HG03558 (cell line): ENCODE data around the gene FLT1.

Experiments
- ATAC-seq: cut with Tn5 transposase; IDR thresholded peaks from one replicate; pipeline ENCODE4 v1.9.1; 2021; ENCODE audit warnings: moderate number of reproducible peaks; ENCODE audit not compliant: unreplicated experiment; ENCODE audit errors: extremely low read depth

FLT1 gene

DNA sequence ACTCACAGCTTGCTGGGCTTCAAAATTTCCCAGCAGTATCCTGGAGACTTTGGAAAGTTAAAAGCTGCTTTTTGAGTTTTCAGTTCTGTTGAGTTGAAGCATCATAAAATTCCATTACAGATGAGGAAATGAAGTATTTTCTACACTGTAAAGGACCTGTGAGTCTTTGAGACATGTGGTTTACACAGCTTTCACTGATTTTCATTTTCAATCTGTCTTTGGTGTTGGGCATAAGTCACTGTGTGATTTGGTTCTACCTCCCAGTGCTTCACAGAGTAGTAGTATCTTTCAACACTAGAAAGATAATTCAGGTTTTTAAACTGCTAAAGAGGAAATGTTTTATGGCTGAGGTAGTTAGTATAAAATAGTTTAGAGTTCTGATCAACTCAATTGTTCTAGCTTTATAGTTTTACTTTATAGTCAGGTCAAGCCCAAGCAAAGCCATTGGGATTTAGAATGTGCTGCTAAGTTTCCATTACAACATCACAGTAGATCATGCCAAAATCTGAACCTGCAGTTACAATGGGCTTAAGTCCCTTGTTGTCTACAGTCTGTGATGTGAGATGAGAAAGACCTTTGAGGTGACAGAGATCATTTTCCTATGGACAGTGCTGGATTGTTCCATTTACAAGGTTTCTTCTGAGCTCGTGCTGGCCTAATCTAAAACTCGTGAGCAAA, 161.6 kb downstream of the FLT1 start:
- ATAC-seq, result no peak

DNA sequence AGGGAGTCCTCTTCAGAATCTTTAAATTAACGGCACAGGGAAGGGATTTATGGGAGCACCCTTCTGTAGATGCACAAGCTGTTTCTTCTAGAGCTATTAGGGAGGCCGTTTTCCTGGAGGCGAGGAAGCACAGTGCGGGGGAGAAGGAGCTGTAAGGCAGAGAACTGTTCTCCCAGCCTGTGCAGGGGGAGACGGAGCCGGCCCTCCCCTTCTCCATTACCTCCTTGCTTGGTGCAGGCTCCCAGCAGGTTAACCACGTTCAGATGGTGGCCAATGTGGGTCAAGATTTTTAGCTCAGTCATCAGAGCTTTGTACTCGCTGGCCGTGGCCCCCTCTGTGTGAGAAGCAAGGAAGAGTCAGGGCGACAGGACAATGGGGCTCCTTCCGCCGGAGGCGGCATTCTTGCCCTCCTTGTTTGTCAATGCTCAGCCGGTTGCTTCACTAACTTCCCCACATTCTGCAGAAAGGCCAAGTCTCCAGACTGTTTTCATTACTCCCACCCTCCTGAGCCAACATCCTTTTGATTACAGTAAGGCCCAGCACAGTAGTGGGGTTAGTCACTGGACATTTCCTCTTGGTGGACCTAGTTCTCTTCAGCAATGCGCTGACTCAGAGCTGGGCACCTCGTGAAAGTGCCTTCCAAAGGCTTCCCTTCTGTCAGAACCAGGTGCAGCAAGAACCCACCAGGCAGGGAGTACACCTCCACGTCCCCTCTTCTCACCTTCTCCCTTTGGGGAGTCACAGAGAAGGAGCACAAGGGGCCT, 165.4 kb downstream of the FLT1 start:
- no peak for ATAC-seq

DNA sequence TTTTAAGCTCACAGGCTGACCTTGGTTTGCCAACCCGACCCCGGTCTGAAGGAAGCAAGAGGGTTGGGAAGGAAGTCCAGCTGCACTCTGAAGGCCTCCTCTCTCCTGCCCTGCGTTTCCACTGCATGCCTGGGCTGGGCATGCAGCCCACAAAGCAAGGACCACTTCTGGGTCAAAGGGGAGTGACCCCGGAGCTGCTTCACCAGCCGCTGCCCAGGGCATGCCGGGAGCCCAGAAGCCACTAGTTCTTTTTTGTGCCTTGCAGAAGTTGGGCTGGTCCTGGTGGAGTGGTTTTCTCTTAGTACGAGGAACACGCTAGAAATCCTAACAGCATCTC, 166.7 kb downstream of the FLT1 start:
- ATAC-seq, result no peak

DNA sequence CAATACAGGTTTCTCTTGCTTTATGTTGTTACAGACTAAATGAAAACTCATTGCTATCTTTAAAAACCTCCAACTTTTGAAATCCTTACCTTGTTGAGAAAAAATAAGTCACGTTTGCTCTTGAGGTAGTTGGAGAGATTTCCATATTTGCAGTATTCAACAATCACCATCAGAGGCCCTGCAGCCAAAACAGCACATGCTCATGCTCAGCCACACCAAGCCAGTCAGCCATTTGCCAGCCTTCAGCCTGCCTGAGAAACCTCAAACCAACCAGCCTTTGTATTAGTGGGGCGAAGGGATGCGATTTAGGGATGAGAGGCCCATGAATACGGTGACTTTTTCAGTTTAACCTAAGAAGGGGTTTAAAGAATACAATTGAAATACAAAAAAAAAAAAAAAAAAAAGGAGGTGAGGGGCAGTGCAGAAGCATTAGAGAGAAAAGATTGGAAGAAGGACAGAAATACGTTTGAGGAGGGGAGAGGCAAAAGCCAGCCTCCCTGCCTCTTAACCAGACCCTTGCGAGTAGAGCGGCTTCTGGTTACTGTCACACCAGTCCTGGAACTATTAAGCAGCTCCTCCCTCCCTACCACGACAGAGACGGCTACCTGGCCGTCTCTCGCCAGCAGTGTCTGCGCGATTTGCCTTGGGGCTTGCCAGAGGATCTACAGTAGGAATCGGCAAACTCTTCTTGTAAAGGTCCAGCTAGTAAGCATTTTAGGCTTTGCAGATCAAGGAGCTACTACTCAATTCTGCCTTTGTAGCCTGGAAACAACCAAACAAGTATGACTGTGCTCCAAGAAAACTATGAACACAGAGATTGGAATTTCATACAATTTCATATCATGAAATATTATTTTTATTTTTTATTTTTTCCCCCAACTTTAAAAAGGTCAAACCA, 167.3 kb downstream of the FLT1 start:
- ATAC-seq, result no peak

DNA sequence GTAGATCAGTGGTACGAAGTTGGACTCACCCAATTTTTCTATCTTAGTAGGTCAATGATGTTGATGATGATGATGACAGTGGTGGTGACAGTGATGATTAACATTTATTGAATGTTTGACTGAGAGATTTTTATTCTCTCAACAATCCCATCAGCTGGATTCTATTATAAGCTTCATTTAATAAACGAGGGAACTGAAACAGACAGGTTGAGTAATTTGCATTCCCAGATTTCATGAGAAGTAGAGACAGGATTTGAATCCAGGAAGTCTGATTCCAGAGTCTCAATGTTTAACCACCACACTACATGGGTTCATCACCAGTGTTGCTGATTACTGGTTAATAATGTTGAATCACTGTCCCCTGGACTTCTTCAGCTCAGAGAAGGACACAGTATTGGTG, 168.9 kb downstream of the FLT1 start:
- no peak for ATAC-seq

DNA sequence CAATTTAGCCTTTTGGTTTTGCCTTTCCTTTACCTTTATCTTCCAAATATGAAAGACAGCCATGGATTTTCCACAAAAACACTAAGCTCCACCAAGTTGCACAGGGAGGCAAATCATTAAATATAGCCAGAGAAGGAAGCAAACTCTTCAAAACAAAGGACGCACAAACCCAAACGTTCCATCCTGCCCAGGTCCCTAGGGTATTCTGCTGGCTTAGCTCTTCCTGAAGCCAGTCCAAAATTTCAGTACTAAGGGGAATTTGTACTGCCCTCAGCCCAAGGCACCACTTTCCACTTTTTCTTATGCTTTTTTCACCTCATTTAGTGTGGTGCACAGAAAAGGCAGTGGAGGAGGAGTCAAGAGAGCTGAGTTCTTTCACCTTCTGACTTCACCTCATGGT, 169.9 kb downstream of the FLT1 start:
- ATAC-seq, result no peak

DNA sequence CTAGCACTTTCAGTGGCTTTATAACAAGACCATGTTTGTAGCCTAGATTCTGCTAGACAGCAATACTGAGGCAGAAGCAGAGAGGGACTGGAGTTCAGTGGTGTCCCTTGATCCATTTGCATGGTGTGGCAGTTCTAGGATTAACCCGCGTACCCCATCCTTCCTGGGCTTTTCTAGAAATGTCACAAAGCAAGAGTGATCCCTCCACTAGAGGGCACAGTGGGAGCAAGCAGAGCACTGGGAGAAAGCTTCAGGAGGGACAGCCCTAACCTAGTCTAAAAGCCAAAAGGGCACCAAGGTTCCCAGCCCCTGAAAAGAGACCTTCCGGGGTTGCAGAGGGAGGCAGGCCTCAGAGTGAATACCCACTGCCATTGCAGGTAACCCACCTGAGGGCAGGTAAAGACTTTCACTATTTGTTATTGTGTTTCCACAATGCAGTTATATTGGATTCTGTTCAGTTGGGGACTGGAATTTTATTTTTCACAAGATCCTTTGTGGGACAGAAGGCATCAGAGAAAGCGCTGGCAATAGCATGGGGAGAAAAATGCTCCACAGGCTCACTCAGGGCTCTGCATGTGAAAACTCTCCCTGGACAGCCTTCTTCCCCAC, 170.6 kb downstream of the FLT1 start:
- ATAC-seq, result no peak

DNA sequence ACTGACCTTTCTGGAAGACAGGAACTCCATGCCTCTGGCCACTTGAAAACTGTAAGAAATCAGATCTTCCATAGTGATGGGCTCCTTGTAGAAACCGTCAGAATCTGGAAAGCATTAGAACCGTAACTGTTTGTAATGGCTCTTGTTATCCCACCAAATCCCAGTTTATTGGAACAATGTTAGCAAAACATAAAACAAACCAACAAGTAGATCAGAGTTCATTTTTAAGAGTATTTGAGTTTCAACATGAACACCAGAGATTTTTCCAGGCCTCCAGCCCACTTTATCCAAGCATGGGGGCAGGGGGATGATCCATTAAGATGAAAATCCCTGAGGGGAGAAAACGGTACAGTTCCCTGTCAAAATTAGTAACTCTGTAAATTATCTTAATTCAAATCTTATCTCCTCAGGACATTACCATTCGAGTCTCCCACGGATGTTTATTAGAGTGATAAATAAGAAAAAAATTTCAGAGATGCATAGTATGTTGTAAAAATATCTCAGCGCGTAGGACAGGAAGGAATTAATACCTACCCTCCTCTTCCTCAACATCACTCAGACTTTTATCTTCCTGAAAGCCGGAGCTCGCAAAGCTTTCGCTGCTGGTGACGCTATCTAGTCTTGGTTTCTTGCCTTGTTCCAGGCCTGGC, 172.5 kb downstream of the FLT1 start:
- no peak for ATAC-seq

DNA sequence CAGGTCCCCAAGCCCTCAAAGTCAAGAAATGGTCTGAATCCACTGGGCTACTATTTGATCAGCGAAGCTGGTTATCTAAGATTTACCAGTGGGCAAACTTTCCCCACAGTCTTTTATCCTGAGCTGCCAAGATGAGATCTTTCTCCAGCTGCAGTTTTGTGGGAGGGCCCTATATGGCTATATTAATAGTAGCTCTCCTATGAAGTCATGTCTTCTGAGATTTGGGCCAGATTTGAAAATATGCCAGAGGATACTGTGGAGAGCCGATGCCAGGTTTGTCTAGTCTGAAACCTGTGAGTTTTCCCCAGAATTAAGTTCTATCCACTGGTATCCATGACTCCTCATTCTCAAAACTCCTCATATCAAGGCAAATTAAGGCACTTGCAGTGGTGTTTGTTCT, 173.2 kb downstream of the FLT1 start:
- ATAC-seq, result no peak

DNA sequence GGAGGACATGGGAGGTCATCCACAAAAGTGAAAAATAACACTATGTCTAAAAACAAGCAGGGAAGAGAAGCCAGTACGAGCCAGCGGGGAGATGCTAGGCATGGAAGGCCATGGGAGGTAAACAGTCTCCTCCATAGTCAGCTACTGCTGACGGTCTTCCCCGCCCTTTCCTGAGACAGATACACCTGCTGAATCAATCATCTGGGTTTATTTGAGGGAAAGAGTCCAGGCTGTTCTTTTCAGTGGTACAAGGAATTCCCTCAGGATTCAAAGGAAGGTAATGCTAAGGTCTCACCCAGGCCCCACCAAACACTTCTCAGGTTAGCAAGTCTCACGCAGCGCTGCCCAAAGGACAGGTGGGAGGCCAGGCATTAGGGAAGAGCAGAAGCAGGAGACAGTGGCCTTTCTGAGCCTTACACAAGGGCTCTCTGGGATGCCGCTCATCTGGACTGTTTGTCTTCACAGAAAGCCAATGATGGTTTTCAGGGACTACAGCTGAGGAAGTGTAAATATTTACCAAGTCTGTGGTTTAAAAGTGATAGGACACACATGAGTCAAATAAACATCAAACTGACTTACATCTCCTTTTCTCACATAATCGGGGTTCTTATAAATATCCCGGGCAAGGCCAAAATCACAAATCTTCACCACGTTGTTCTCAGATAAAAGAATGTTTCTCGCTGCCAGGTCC, 173.9 kb downstream of the FLT1 start:
- ATAC-seq, result no peak

DNA sequence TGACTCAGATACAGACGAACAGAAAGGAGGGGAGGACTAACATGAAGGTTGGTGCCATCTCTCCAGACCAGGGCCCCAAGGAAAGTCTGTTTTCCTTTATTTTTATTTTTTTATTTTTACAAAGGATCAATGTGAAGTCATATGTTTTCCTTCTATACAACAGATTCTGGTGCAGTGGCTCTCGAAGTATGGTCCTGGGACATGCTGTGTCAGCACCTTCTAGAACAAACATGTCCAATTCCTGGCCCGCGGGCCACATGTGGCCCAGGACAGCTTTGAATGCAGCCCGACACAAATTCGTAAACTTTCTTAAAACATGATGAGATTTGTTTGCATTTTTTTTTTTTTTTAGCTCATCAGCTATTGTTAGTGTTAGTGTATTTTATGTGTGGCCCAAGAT, 174.7 kb downstream of the FLT1 start:
- ATAC-seq, result no peak

DNA sequence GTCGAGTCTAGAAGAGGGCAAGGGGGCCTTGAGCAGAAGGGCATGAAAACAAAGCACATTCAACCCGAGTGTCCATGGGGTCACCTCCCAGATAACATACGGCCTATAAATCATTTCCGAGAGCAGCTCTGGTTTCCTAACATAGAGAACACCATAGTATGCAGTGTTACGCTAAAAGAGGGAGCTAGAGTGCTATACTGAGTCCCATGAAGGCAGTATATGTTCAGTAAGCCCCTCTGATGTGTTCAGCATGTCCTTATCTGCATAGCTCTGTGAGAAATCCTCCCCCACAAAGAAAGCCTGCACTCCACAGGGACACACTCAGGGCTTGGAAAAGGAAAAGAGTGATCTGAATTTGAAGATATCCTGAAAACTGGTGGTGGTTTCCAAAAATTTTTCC, 175.4 kb downstream of the FLT1 start:
- no peak for ATAC-seq

DNA sequence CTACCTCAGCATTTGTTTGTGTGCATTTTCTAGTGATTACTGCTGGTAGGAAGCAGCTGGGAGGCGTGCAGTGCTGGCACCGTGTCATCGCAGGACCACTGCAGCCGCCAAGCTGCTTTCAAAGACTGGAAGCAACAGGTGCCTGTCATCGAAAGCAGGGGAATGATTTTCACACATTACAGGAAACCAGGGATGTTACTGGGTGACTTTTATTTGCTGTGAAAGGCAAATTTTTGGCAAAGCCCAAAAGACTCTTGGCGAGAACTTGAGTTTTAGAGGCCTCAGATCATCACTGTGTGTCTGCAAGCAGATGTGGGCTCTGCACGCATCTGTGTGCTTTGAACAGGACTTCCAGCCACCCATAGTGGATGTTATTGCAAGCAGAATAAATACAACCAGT, 176.4 kb downstream of the FLT1 start:
- no peak for ATAC-seq

DNA sequence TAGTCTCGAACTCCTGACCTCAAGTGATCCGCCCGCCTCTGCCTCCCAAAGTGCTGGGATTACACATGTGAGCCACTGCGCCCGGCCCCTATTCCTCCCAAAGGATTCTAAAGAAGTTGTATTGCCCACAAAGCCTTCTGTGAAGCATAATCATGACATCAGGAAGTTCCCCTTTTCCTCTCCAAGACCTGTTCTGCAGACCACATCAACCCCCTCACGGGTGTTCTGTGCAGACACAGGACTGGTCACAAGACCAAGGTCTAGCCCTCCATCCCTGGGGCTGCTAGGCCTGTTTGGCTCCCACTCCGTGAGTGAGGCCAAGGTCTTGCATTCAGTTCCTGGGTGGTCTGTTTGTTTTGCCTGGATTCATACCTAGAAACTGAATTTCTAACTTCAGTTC, 178.1 kb downstream of the FLT1 start:
- ATAC-seq, result no peak

DNA sequence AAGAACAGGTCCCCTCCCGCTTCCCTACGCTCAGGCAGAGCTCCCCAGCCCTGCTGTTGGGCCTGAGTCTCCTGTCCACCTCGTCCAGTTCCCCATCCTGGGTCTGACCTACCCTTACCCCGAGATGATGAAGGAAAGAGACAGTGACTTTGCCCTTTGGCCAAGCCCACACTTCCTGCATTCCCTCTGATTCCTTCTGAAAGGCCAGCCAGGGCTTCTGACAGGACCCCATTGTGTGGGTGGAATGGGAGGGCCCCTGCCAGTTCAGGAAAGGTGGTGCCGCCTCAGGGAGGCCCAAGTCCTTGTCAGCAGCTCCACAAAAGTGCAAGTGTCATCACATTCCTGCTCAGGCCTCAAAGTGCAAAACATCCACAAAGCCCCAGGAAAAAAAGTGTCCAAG, 178.8 kb downstream of the FLT1 start:
- no peak for ATAC-seq

DNA sequence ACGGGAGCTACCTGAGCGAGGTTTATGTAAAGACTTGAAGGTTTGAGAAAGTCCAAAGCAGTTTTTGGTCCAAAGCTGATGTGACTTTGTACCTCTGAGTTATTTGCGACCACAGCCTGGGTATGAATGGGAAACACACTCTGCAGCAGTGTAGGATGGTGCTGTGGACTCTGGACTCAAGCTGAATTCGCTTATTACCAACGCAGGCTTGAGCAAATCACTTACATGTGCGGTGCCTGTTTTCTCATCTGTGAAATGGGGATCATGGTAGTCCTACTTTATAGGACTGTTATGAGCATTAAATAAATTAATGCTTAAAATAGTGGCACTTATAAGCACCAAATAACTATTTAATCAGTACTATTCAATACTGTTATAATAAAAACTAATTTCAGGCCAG, 180.0 kb downstream of the FLT1 start:
- no peak for ATAC-seq

DNA sequence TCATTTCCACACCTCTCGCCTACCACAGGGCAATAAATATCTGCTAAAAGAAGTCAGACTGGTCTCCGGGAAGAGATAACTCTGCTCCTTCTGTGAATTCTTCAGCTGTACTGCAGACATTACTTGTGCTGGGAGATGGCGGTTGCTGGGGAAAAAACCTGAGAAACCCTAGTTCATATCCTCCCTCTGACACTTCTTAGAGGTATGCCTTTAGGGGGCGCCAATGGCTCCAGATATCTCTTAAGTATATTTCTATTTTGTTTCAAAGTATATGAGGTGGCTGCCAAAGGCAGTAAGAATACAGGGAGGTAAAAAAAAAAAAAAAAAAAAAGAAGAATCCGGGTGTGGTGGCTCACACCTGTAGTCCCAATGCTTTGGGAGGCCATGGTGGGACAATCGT, 181.3 kb downstream of the FLT1 start:
- ATAC-seq, result no peak

DNA sequence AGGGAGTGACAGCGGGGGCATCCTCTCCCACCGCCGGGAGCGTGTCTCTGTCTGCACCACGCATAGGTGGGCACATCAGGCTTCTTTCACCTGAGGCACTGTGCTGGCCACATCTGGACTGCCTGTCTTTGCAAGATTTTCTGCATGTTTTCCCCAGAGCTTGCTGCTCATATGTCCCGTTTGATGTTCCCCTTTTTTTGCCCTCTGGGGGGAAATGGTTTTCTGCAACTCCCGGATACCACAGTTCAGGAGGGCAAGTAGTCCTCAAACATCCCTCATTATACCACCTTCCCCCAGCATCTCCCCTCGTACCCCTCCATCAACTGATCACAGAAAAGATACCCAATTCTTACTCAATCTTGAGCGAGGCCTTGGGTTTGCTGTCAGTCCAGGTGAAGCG, 188.6 kb downstream of the FLT1 start:
- no peak for ATAC-seq

DNA sequence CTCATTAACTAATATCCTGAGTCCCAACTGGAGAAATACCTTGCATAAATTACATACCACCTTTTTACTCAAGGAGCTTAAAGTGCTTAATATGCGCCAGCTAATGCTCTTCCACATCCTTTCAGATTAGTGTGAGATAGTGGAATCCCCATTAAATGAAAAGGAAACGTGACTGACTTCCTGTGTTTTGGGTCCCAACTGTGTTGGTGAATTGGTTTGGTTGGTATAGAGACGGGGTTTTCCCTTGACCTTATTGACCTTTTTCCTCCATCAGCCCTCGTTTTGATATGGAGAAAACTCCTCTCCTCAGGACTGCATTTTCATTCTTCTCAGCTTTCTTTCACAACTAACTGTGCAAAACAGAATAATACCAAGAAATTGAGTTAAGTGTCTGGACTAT, 193.1 kb downstream of the FLT1 start:
- ATAC-seq, result no peak

DNA sequence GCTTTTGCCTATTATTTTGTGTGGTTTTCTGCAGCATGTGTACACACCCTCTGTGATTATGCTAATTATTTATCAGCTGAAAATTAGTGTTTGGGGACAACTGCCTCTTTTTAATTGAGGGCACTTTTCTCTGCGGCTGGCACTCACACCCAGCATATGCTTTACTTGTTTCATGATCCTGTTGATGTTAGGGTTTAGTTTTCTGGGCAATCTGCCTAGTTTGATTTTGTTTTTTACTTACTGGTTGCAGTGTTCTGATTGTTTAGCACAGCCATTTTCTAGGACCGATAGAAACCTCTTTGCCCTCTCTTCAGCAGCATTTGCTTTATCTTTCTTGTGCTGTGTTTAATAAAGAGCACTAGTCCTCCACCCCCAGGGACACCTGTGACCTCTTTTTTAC, 195.0 kb downstream of the FLT1 start:
- no peak for ATAC-seq
